ENCODE results near the gene VSNL1.

VSNL1 gene

GRCh38 chr2:17611036-17611435 is 70.5 kb downstream of the VSNL1 start:
- Histone ChIP-seq H3K79me2 (ENCODE audit: control insufficient read depth, insufficient read depth, low read length, poor library complexity) (no peaks in the 10 kb centered on the region), H2AK5ac (ENCODE audit: low read length) (no peak overlapping the region), H2AFZ (ENCODE audit: insufficient read depth, low read length, poor library complexity) (no peak overlapping the region), H2BK120ac (ENCODE audit: insufficient read depth, low read length, poor library complexity) (no peak overlapping the region), H3K9me3 (ENCODE audit: insufficient read depth, low read depth, low read length) (no peaks in the 10 kb centered on the region), H3K9ac (ENCODE audit: low read length) (no peak overlapping the region), H3K79me1 (ENCODE audit: low read length) (no peaks in the 10 kb centered on the region), H2BK12ac (ENCODE audit: low read length) (no peak overlapping the region), H3K27ac (ENCODE audit: low read depth, low read length) (no peak overlapping the region), H4K12ac (ENCODE audit: low read depth, low read length) (no peak overlapping the region), H3K4me2 (ENCODE audit: low read length) (no peak overlapping the region), H3K4me1 (ENCODE audit: control insufficient read depth in 1 of 2, insufficient read depth in 2 of 2, low read length in 2 of 2) (no peaks in the 10 kb centered on the region), H2BK5ac (ENCODE audit: low read depth, low read length, poor library complexity) (no peak overlapping the region), H3K36me3 (ENCODE audit: control insufficient read depth in 1 of 2, insufficient read depth in 2 of 2, low read length in 2 of 2) (no peaks in the 10 kb centered on the region), H3K27me3 (ENCODE audit: insufficient read depth, low read length) (no peaks in the 10 kb centered on the region), H4K8ac (ENCODE audit: low read depth, low read length) (no peak overlapping the region), H3K14ac (ENCODE audit: low read length) (no peak overlapping the region), H3K18ac (ENCODE audit: low read length) (no peak overlapping the region), H3K4ac (ENCODE audit: low read depth, low read length) (no peak overlapping the region), H3K23ac (ENCODE audit: low read length) (no peak overlapping the region), H4K91ac (ENCODE audit: low read depth, low read length) (no peak overlapping the region), H3K4me3 (ENCODE audit: low read depth, low read length) (no peak overlapping the region)
- no peak for DNase-seq
- WGBS (ENCODE audit: extremely low coverage, insufficient coverage, insufficient read length): no CpG with 5 or more reads among the region's 3 CpGs

- Histone ChIP-seq H2BK120ac (ENCODE audit: insufficient read depth, low read length, poor library complexity) (no peak overlapping the region), H2AK5ac (ENCODE audit: low read length) (no peak overlapping the region), H3K14ac (ENCODE audit: low read length) (no peak overlapping the region), H3K23ac (ENCODE audit: low read length) (no peak overlapping the region), H3K9ac (ENCODE audit: low read length) (no peak overlapping the region), H4K91ac (ENCODE audit: low read depth, low read length) (no peak overlapping the region), H3K27me3 (ENCODE audit: insufficient read depth, low read length) (no peaks in the 10 kb centered on the region), H3K4me3 (ENCODE audit: low read depth, low read length) (no peak overlapping the region), H4K8ac (ENCODE audit: low read depth, low read length) (no peak overlapping the region), H3K4me1 (ENCODE audit: control insufficient read depth in 1 of 2, insufficient read depth in 2 of 2, low read length in 2 of 2) (no peaks in the 10 kb centered on the region), H2BK12ac (ENCODE audit: low read length) (no peak overlapping the region), H3K9me3 (ENCODE audit: insufficient read depth, low read depth, low read length) (no peaks in the 10 kb centered on the region), H3K27ac (ENCODE audit: low read depth, low read length) (no peak overlapping the region), H3K79me2 (ENCODE audit: control insufficient read depth, insufficient read depth, low read length, poor library complexity) (no peaks in the 10 kb centered on the region), H4K12ac (ENCODE audit: low read depth, low read length) (no peak overlapping the region), H3K4ac (ENCODE audit: low read depth, low read length) (no peak overlapping the region), H2BK5ac (ENCODE audit: low read depth, low read length, poor library complexity) (no peak overlapping the region), H3K79me1 (ENCODE audit: low read length) (no peaks in the 10 kb centered on the region), H3K18ac (ENCODE audit: low read length) (no peak overlapping the region), H3K36me3 (ENCODE audit: control insufficient read depth in 1 of 2, insufficient read depth in 2 of 2, low read length in 2 of 2) (no peaks in the 10 kb centered on the region), H3K4me2 (ENCODE audit: low read length) (no peak overlapping the region), H2AFZ (ENCODE audit: insufficient read depth, low read length, poor library complexity) (no peak overlapping the region)
- WGBS (ENCODE audit: extremely low coverage, insufficient coverage, insufficient read length): no CpG with 5 or more reads among the region's 4 CpGs
- DNase-seq: no peak
Observed at GRCh38 chr2:17614174-17614930, 73.9 kb downstream of the VSNL1 start.

- no peak overlapping the region for H4K12ac ChIP-seq (ENCODE audit: low read depth, low read length)
- H3K4ac ChIP-seq (ENCODE audit: low read depth, low read length): no peak overlapping the region
- H2BK5ac ChIP-seq (ENCODE audit: low read depth, low read length, poor library complexity): no peak overlapping the region
- no peak overlapping the region for H2BK12ac ChIP-seq (ENCODE audit: low read length)
- no peaks in the 10 kb centered on the region for H3K79me1 ChIP-seq (ENCODE audit: low read length)
- no peak overlapping the region for H3K14ac ChIP-seq (ENCODE audit: low read length)
- no peak overlapping the region for H2AK5ac ChIP-seq (ENCODE audit: low read length)
- H3K9me3 ChIP-seq (ENCODE audit: insufficient read depth, low read depth, low read length): no peaks in the 10 kb centered on the region
- H3K36me3 ChIP-seq (ENCODE audit: control insufficient read depth in 1 of 2, insufficient read depth in 2 of 2, low read length in 2 of 2): no peaks in the 10 kb centered on the region
- H3K4me2 ChIP-seq (ENCODE audit: low read length): no peak overlapping the region
- no peak overlapping the region for H3K4me3 ChIP-seq (ENCODE audit: low read depth, low read length)
- H3K4me1 ChIP-seq (ENCODE audit: control insufficient read depth in 1 of 2, insufficient read depth in 2 of 2, low read length in 2 of 2): no peaks in the 10 kb centered on the region
- H4K8ac ChIP-seq (ENCODE audit: low read depth, low read length): no peak overlapping the region
- WGBS (ENCODE audit: extremely low coverage, insufficient coverage, insufficient read length): no CpG with 5 or more reads among the region's 1 CpG
- no peaks in the 10 kb centered on the region for H3K27me3 ChIP-seq (ENCODE audit: insufficient read depth, low read length)
- H4K91ac ChIP-seq (ENCODE audit: low read depth, low read length): no peak overlapping the region
- H2BK120ac ChIP-seq (ENCODE audit: insufficient read depth, low read length, poor library complexity): no peak overlapping the region
- H3K79me2 ChIP-seq (ENCODE audit: control insufficient read depth, insufficient read depth, low read length, poor library complexity): no peaks in the 10 kb centered on the region
- no peak for DNase-seq
- H3K18ac ChIP-seq (ENCODE audit: low read length): no peak overlapping the region
- H3K9ac ChIP-seq (ENCODE audit: low read length): no peak overlapping the region
- H3K27ac ChIP-seq (ENCODE audit: low read depth, low read length): no peak overlapping the region
- no peak overlapping the region for H2AFZ ChIP-seq (ENCODE audit: insufficient read depth, low read length, poor library complexity)
- H3K23ac ChIP-seq (ENCODE audit: low read length): no peak overlapping the region
Observed at GRCh38 chr2:17615147-17615546, 74.7 kb downstream of the VSNL1 start.

GRCh38 chr2:17615728-17616351 is 75.3 kb downstream of the VSNL1 start:
- no peak overlapping the region for H3K9ac ChIP-seq (ENCODE audit: low read length)
- no peak overlapping the region for H4K91ac ChIP-seq (ENCODE audit: low read depth, low read length)
- H2AK5ac ChIP-seq (ENCODE audit: low read length): no peak overlapping the region
- H3K9me3 ChIP-seq (ENCODE audit: insufficient read depth, low read depth, low read length): no peaks in the 10 kb centered on the region
- no peak overlapping the region for H3K27ac ChIP-seq (ENCODE audit: low read depth, low read length)
- H4K12ac ChIP-seq (ENCODE audit: low read depth, low read length): no peak overlapping the region
- no peak overlapping the region for H3K4me3 ChIP-seq (ENCODE audit: low read depth, low read length)
- H3K36me3 ChIP-seq (ENCODE audit: control insufficient read depth in 1 of 2, insufficient read depth in 2 of 2, low read length in 2 of 2): no peaks in the 10 kb centered on the region
- DNase-seq: no peak
- no peak overlapping the region for H2BK12ac ChIP-seq (ENCODE audit: low read length)
- no peak overlapping the region for H2BK120ac ChIP-seq (ENCODE audit: insufficient read depth, low read length, poor library complexity)
- no peak overlapping the region for H3K4me2 ChIP-seq (ENCODE audit: low read length)
- no peaks in the 10 kb centered on the region for H3K79me2 ChIP-seq (ENCODE audit: control insufficient read depth, insufficient read depth, low read length, poor library complexity)
- no peaks in the 10 kb centered on the region for H3K27me3 ChIP-seq (ENCODE audit: insufficient read depth, low read length)
- no peak overlapping the region for H3K14ac ChIP-seq (ENCODE audit: low read length)
- H3K4ac ChIP-seq (ENCODE audit: low read depth, low read length): no peak overlapping the region
- H3K79me1 ChIP-seq (ENCODE audit: low read length): no peaks in the 10 kb centered on the region
- no peak overlapping the region for H4K8ac ChIP-seq (ENCODE audit: low read depth, low read length)
- H3K18ac ChIP-seq (ENCODE audit: low read length): no peak overlapping the region
- no peak overlapping the region for H2BK5ac ChIP-seq (ENCODE audit: low read depth, low read length, poor library complexity)
- WGBS (ENCODE audit: extremely low coverage, insufficient coverage, insufficient read length): no CpG with 5 or more reads among the region's 1 CpG
- H2AFZ ChIP-seq (ENCODE audit: insufficient read depth, low read length, poor library complexity): no peak overlapping the region
- no peaks in the 10 kb centered on the region for H3K4me1 ChIP-seq (ENCODE audit: control insufficient read depth in 1 of 2, insufficient read depth in 2 of 2, low read length in 2 of 2)
- no peak overlapping the region for H3K23ac ChIP-seq (ENCODE audit: low read length)
